Vagina (tissue), 2 donors: ENCODE data around the gene GAS2L1. TPM values are rescaled to one million over a fixed set of nuclear protein-coding genes. Genes with fewer than 3 reads are reported as not detected.

Source experiments
- DNase-seq, 2 donors: peaks; one replicate each; pipeline ENCODE4 v3.0.0-alpha.2; 2017; ENCODE audit errors: extremely low spot score in 2 of 2
- H3K27ac ChIP-seq: fragments of 200-600 bp; sonication (generic); one replicate; pipeline ENCODE4 v1.5.1; 2019
- H3K27me3 ChIP-seq: fragments of 200-600 bp; sonication (generic); one replicate; pipeline ENCODE4 v1.5.1; 2019
- H3K36me3 ChIP-seq, 2 donors: fragments of 200-600 bp; sonication (generic); one replicate each; pipeline ENCODE4 v1.5.1; 2017 to 2019
- H3K4me1 ChIP-seq: fragments of 200-600 bp; sonication (generic); one replicate; pipeline ENCODE4 v1.5.1; 2019
- H3K4me3 ChIP-seq, 2 donors: fragments of 200-600 bp; sonication (generic); 1 replicate in 1 of 2; 2 replicates in 1 of 2; pipeline ENCODE4 v1.5.1; 2016 to 2019
- H3K9me3 ChIP-seq: fragments of 200-600 bp; sonication (generic); one replicate; pipeline ENCODE4 v1.5.1; 2019
- POLR2A ChIP-seq, 2 donors: fragments of 450-650 bp; IDR thresholded peaks; one replicate each; pipeline ENCODE4 v1.6.1; 2017; ENCODE audit warnings: antibody characterized with exemption in 2 of 2, mild to moderate bottlenecking in 2 of 2, moderate library complexity in 2 of 2
- POLR2AphosphoS5 ChIP-seq, 2 donors: sonication (generic); formaldehyde crosslinking; IDR thresholded peaks; one replicate each; pipeline ENCODE4 v1.9.0; 2017; ENCODE audit warnings: antibody characterized with exemption in 2 of 2, mild to moderate bottlenecking in 2 of 2, low read depth in 1 of 2; ENCODE audit not compliant: insufficient read depth in 1 of 2
- intact Hi-C: fragments of 100-400 bp; cut with DNase I; formaldehyde crosslinking; loops from one replicate; pipeline ENCODE4 v1.15.1; 2023
- total RNA-seq: library from RNA; depleted of rRNA; stranded (reverse); fragments of >200 nt; gene quantifications from one replicate; pipeline ENCODE4 v1.2.3, GENCODE V29; 2016
- TF ChIP-seq, protein P1 (sequence below), 3 experiments: fragments of 450-650 bp in 2 of 3; fragments of 200-600 bp in 1 of 3; sonication (generic) in 1 of 3; IDR thresholded peaks; one replicate each; pipeline ENCODE4 v1.5.1; 2017 to 2019; ENCODE audit warnings: antibody characterized with exemption in 3 of 3, mild to moderate bottlenecking in 2 of 3, moderate library complexity in 2 of 3

The GAS2L1 gene
- total RNA-seq, 1 donor from 2014 or later, result 17.4 TPM

GRCh38 chr22:29266564-29267461, 39.6 kb upstream of the GAS2L1 start:
- TF ChIP-seq, protein P1, sequence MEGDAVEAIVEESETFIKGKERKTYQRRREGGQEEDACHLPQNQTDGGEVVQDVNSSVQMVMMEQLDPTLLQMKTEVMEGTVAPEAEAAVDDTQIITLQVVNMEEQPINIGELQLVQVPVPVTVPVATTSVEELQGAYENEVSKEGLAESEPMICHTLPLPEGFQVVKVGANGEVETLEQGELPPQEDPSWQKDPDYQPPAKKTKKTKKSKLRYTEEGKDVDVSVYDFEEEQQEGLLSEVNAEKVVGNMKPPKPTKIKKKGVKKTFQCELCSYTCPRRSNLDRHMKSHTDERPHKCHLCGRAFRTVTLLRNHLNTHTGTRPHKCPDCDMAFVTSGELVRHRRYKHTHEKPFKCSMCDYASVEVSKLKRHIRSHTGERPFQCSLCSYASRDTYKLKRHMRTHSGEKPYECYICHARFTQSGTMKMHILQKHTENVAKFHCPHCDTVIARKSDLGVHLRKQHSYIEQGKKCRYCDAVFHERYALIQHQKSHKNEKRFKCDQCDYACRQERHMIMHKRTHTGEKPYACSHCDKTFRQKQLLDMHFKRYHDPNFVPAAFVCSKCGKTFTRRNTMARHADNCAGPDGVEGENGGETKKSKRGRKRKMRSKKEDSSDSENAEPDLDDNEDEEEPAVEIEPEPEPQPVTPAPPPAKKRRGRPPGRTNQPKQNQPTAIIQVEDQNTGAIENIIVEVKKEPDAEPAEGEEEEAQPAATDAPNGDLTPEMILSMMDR (IDR thresholded peaks at IDR 0.05), result no peak
- TF ChIP-seq POLR2AphosphoS5 (IDR thresholded peaks at IDR 0.05; ENCODE audit: insufficient read depth in 1 of 2, low read depth in 1 of 2), result no peak
- TF ChIP-seq POLR2A (IDR thresholded peaks at IDR 0.05), result no peak
- Histone ChIP-seq H3K27ac (peak overlapping the region; percentile 99), H3K4me1 (peaks cover 50% of the 10 kb centered on the region), H3K4me3 (peak overlapping the region; percentile 86 to 95), H3K27me3 (no peaks in the 10 kb centered on the region), H3K9me3 (no peaks in the 10 kb centered on the region), H3K36me3 (peaks cover 0 to 14% of the 10 kb centered on the region in 2 donors)
- DNase-seq, result no peak
- intact Hi-C loops, result no loop called here

DNA sequence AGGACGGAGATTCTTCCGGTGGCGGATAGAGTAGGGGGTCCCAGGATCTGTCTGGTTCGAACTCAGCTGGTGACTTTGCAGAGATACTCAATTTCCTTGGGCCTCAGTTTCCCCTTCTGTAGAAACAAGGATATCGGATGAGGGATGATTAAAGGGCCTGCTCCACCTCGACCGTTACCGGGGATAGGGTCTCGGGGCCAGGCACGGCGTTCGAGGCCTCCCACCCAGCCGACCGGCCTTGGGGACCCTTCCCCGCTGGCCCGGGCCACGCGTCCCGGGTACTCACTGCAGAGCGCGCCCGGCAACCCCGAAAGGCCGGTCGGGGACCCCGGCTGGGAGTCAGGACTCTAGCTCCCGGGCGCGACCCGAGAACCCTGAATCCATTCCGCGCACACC, 39.0 kb upstream of the GAS2L1 start:
- Histone ChIP-seq H3K27me3 (no peaks in the 10 kb centered on the region), H3K36me3 (peaks cover 0 to 14% of the 10 kb centered on the region in 2 donors), H3K27ac (peak overlapping the region; percentile 99), H3K4me1 (peaks cover 56% of the 10 kb centered on the region), H3K4me3 (peak overlapping the region; percentile 86 to 95), H3K9me3 (no peaks in the 10 kb centered on the region)
- TF ChIP-seq, protein P1 (IDR thresholded peaks at IDR 0.05), result no peak
- no peak for TF ChIP-seq POLR2A (IDR thresholded peaks at IDR 0.05)
- no peak for TF ChIP-seq POLR2AphosphoS5 (IDR thresholded peaks at IDR 0.05; ENCODE audit: insufficient read depth in 1 of 2, low read depth in 1 of 2)
- intact Hi-C loops, result no loop called here
- no peak for DNase-seq

DNA sequence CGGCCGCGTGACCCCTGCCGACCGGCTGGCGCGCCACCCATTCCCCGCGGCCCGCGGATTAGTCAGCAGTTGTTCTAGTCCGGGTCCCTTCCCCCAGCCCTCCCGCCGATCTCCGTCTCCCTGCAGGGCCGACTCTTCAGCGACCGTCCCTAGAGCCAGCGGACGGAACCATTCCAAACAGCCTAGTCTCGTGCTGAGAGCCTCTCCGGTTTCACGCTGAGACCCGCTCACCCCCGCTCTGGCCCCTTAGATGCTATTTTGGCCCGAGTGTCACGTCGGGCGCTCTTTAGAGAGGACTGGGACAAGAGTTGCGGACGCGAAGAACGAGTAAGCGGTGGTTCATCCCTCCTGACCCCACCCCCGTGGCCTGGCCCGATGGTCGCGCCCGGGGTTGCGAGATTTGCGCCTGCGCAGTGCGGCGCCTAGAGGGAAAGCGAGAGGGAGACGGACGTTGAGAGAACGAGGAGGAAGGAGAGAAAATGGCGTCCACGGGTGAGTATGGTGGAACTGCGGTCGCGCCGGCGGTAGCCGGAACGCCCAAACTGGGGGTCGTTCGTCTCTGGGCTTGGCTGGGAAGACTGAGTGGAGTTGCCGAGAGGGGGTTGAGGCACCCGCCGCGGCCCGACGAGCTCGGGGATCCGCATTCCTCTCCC, 38.5 kb upstream of the GAS2L1 start, which contains the start of the genes EWSR1 and RHBDD3:
Gene EWSR1, plus strand, starts transcription at position 411 of the 653 bp plus-strand sequence. Its CDS starts 69 bp downstream, at position 480.
Gene RHBDD3, minus strand, starts transcription at position 124 of the 653 bp plus-strand sequence. CDS start 2,355 bp downstream, outside the sequence.
- Histone ChIP-seq H3K9me3 (no peaks in the 10 kb centered on the region), H3K27ac (peak within 1 kb of the TSS; percentile 99), H3K4me3 (peak within 1 kb of the TSS; percentile 86 to 95), H3K36me3 (peaks cover 0 to 18% of the 10 kb centered on the region in 2 donors), H3K4me1 (peaks cover 62% of the 10 kb centered on the region), H3K27me3 (no peaks in the 10 kb centered on the region)
- DNase-seq, result peak in 1 of 2 donors; percentile 95
- intact Hi-C loops, result no loop called here
- TF ChIP-seq, protein P1 (IDR thresholded peaks at IDR 0.05), result peak in 1 of 3 experiments; percentile 14
- TF ChIP-seq POLR2A (IDR thresholded peaks at IDR 0.05) (peak in 1 of 2 donors; percentile 91), POLR2AphosphoS5 (IDR thresholded peaks at IDR 0.05; ENCODE audit: insufficient read depth in 1 of 2, low read depth in 1 of 2) (peak; percentile 97 to 99)

DNA sequence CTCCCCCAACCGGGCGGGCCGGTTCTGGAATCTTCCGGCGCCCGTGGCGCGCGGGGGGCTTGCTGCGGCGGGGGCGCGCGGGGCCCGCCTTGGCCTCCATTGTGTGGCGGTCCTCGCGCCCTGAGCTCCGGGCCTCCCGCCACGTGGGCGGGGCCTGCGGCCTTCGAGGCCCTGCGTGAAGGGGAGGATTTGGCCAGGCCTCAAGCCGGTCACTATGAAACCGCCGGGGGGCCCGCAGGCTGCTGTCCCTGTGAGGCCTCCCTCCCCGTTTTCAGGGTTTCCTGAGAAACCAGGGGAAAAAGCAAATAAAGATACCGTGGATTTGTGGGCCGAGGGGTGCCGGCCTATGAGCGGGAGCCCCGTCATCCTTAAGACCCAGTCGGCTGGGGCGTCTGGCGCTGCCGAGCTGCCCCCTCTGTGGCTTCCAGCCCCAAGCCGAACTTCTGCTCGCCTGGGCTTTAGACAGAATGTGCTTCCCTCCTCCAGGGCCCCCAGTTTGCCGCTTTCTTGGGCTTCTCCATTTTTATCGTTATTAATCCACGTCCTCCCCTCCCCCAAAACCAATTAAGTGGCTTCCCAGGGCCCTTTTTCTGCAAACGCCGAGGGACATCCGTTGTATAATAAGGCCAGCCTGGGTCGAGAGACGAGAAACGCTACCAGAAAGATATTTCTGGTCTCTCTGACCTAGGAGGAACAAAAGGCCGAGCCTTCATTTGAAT, 37.8 kb upstream of the GAS2L1 start:
- no peak for TF ChIP-seq POLR2AphosphoS5 (IDR thresholded peaks at IDR 0.05; ENCODE audit: insufficient read depth in 1 of 2, low read depth in 1 of 2)
- TF ChIP-seq, protein P1 (IDR thresholded peaks at IDR 0.05), result no peak
- no peak for TF ChIP-seq POLR2A (IDR thresholded peaks at IDR 0.05)
- Histone ChIP-seq H3K27me3 (no peaks in the 10 kb centered on the region), H3K36me3 (peaks cover 0 to 23% of the 10 kb centered on the region in 2 donors), H3K4me3 (peak overlapping the region; percentile 86 to 95), H3K4me1 (peaks cover 69% of the 10 kb centered on the region), H3K27ac (peak overlapping the region; percentile 99), H3K9me3 (no peaks in the 10 kb centered on the region)
- DNase-seq, result no peak
- intact Hi-C loops, result no loop called here
